GM12801 (cell line): Measurements from ENCODE around the gene SKOR1.

Source experiments
- TF ChIP-seq, protein P1 (sequence below): IDR thresholded peaks from one replicate; pipeline ENCODE4 v1.5.1; 2011; ENCODE audit warnings: control low read depth; ENCODE audit not compliant: insufficient read length; ENCODE audit errors: extremely low read depth

The SKOR1 gene

DNA sequence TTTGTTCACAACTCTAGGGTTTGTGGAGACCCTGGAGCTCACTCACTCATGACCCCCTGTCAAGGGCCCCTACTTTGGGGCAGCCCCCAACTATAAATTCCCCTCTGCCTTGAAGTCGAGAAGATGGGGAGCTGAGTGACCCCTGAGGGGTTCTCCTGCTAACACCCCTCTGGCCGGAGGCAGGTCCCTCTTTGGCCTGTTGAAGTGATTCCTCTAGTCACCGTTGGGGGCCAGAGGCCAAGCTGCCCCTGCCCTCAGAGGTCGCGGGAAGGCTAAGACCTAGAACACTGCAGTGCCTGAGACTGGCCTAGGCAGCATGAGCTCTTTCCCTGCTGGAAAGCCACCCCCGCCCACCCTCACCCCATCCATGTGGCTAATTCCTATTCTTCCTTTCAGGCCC lies 15.4 kb upstream of the SKOR1 start:
- TF ChIP-seq, protein P1, sequence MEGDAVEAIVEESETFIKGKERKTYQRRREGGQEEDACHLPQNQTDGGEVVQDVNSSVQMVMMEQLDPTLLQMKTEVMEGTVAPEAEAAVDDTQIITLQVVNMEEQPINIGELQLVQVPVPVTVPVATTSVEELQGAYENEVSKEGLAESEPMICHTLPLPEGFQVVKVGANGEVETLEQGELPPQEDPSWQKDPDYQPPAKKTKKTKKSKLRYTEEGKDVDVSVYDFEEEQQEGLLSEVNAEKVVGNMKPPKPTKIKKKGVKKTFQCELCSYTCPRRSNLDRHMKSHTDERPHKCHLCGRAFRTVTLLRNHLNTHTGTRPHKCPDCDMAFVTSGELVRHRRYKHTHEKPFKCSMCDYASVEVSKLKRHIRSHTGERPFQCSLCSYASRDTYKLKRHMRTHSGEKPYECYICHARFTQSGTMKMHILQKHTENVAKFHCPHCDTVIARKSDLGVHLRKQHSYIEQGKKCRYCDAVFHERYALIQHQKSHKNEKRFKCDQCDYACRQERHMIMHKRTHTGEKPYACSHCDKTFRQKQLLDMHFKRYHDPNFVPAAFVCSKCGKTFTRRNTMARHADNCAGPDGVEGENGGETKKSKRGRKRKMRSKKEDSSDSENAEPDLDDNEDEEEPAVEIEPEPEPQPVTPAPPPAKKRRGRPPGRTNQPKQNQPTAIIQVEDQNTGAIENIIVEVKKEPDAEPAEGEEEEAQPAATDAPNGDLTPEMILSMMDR = no peak

DNA sequence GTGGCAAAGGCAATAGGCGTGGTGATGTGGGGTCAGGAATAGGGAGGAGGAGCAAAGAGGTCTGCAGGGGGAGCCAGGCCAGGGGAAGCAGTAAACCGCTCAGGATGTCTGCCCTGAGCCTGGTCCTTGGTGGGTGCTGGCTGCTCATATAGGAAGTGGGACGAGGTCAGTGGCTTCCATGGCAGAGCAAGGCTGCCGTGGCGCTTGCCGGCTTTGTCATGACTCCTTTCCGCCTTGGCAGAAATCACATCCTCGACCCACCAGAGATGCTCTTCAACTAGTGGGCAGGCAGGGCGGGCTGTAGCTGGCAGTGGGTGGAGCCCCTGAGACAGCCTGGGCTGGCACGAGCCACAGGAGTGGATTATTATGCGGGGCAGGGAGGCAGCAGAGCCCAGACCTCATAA lies 13.1 kb upstream of the SKOR1 start:
- TF ChIP-seq, protein P1 = no peak

DNA sequence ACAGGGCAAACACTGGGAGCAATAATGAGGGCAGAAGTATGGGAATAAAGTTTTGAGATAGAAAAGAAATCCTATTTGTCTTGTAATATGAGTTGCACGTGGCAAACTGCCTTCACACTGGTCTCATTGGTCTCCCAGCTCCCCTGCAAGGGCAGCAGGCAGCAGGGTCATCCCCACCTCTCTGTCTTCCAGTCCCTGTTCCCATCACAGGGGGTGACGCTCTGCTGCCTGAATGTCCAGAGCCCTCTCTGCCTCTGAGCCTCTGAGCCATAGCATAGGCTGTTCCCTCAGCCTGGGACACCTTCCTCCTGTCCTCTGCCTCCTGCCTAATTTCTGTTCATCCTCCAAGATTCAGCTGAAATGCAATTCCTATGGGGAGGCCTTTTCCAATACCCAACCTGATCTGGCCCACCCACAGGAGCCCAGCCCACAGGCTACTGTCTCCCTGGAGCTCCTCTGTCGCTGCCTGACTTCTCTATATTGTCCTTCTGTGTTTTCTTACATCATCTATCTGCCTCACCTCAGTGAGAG lies 12.1 kb upstream of the SKOR1 start:
- TF ChIP-seq, protein P1 = no peak

DNA sequence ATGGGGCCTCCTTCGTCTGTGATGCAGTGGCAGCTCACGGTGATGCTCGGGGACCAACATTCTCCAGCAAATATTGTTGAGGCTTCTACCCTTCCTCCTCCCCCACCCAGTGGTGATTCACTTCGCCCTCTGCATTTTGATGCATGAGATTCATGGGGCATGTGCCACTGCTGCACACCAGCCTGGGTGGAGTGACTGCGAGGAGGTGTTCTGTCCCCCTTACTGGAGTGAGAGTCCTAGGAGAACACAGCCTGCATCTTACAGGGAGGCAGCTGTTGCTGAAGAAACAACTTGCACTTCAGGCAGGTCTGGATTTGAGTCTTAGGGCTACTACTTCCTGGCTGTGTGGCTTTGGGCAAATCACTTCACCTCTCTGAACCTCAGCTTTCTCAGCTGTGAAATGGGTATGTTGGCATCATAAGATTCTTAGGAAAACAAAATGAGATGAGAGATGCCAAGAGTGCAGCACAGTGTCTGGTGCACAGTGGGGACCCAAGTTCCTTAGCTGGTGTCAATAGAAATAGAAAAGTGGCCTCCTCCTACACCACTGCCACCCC lies 10.2 kb upstream of the SKOR1 start:
- TF ChIP-seq, protein P1 = no peak

DNA sequence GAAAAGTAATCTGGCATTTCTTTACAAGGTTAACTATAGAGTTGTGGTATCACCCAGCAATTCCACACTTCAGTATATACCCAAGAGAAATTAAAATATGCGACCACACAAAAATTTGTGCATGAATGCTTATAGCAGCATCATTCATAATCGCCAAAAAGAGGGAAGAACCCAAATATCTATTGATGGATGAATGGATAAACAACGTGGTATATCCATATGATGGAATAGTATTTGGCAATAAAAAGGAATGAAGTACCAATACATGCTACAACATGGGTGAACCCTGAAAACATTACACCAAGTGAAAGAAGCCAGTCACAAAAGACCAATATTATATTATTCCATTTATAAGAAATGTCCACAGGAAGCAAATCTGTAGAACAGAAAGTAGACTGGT lies 8.6 kb upstream of the SKOR1 start:
- TF ChIP-seq, protein P1 = no peak

DNA sequence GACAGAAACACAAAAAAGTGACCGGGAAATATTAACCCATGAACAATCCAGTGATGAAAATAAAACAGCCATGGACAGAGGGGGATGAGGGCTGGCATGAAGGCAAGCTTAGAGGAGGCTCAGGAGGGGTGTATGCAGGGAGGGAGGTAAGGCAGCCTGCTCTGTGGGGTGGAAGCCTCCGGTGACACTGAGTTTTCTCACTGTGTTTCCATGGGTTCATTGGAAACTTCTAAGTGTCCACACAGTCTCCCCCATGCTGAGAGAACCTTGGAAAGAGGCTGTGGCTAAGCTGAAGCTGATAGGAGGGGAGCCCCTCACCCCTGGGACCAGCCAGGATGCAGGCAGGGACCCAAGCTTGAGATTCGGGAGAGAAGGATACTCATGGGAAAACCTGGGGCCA lies 6.8 kb upstream of the SKOR1 start:
- TF ChIP-seq, protein P1 = no peak

DNA sequence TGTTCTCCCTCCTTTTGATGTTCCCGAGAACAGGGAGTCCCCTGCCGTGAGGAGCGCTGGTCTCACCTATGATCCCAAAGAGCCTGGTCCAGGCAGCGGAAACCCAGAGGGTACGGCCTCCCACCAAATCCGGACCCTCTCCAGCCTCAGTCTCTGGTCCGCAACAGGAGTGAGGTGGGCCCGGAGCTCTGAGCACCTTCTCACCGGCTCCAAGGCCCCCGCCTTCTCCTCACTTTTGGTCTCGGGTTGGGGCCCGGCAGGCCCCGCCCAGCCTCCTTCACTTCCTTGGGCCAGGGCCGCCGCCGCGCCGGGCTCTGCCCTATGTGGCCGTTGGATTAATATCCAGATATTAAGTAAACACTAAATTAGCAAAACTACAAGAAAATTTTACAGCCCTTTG lies 5.7 kb upstream of the SKOR1 start:
- TF ChIP-seq, protein P1 = no peak
